GM23338 (cell line): ENCODE data around the gene PACS1.
"Not testable (repeated sequence)": the region's sequence is repeated elsewhere in the genome, so short reads cannot be mapped to it uniquely, and the experiment has no call there.

Experiments
- CREB1 ChIP-seq: fragments of 250-450 bp; sonication (Bioruptor Pico); IDR thresholded peaks from 2 replicates; pipeline ENCODE4 v1.5.0; 2020; ENCODE audit warnings: low read depth, mild to moderate bottlenecking, moderate library complexity
- CTCF ChIP-seq, 2 experiments: fragments of 200-600 bp in 1 of 2; sonication (generic) in 1 of 2; conservative IDR thresholded peaks; 2 replicates each; pipeline versions ENCODE4 v1.5.1 to v1.6.1; 2016 to 2017; ENCODE audit warnings: antibody characterized with exemption in 2 of 2, low read depth in 2 of 2, mild to moderate bottlenecking in 2 of 2, moderate library complexity in 1 of 2
- ETS1 ChIP-seq: IDR thresholded peaks from 2 replicates; pipeline ENCODE4 v1.6.1; 2016; ENCODE audit warnings: antibody characterized with exemption
- EZH2 ChIP-seq: fragments of 200-600 bp; sonication (generic); IDR thresholded peaks from one replicate; pipeline ENCODE4 v1.8.0; 2017; ENCODE audit warnings: antibody characterized with exemption, mild to moderate bottlenecking, low read depth; ENCODE audit not compliant: unreplicated experiment
- EZH2phosphoT487 ChIP-seq: fragments of 200-600 bp; sonication (generic); IDR thresholded peaks from one replicate; pipeline ENCODE4 v1.8.1; 2018; ENCODE audit warnings: antibody characterized with exemption; ENCODE audit not compliant: unreplicated experiment
- JUNB ChIP-seq: IDR thresholded peaks from one replicate; pipeline ENCODE4 v1.6.1; 2016; ENCODE audit warnings: antibody characterized with exemption; ENCODE audit not compliant: unreplicated experiment
- NANOG ChIP-seq: IDR thresholded peaks from 2 replicates; pipeline ENCODE4 v1.6.1; 2016; ENCODE audit warnings: antibody characterized with exemption, borderline replicate concordance
- POLR2AphosphoS5 ChIP-seq: IDR thresholded peaks from 2 replicates; pipeline ENCODE4 v1.6.1; 2016; ENCODE audit warnings: antibody characterized with exemption, low read depth
- REST ChIP-seq: IDR thresholded peaks from one replicate; pipeline ENCODE4 v1.6.1; 2018; ENCODE audit warnings: antibody characterized with exemption; ENCODE audit not compliant: unreplicated experiment
- STAT1 ChIP-seq: IDR thresholded peaks from one replicate; pipeline ENCODE4 v1.6.1; 2016; ENCODE audit warnings: antibody characterized with exemption; ENCODE audit not compliant: unreplicated experiment
- ZNF114 ChIP-seq: fragments of 250-450 bp; sonication (Bioruptor Pico); IDR thresholded peaks from 2 replicates; pipeline ENCODE4 v1.5.0; 2020; ENCODE audit warnings: mild to moderate bottlenecking, moderate library complexity
- ZNF331 ChIP-seq: fragments of 250-450 bp; sonication (Bioruptor Pico); IDR thresholded peaks from 2 replicates; pipeline ENCODE4 v1.5.0; 2020; ENCODE audit warnings: low read depth, mild to moderate bottlenecking, moderate library complexity

GRCh38 chr11:66276619-66277018 lies 206.5 kb downstream of the PACS1 start:
- TF ChIP-seq CTCF (conservative IDR thresholded peaks at IDR 0.05; ENCODE audit: low read depth in 2 of 2); JUNB; CREB1 (CRISPR knock-in tag); EZH2phosphoT487; REST; EZH2; POLR2AphosphoS5; NANOG; ETS1; ZNF114 (CRISPR knock-in tag); ZNF331; STAT1: not testable (repeated sequence)
